PC-3 (cell line): ENCODE measurements around the gene DENND5B.

Experiments used
- CTCF ChIP-seq: fragments of 300-600 bp; sonication (generic); conservative IDR thresholded peaks from 2 replicates; pipeline ENCODE4 v1.5.1; 2017; ENCODE audit warnings: antibody characterized with exemption, low read depth, mild to moderate bottlenecking, low read length
- EZH2 ChIP-seq: fragments of 300-600 bp; sonication (generic); IDR thresholded peaks from one replicate; pipeline ENCODE4 v1.6.1; 2017; ENCODE audit warnings: antibody characterized with exemption, mild to moderate bottlenecking, low read length; ENCODE audit not compliant: unreplicated experiment
- EZH2phosphoT487 ChIP-seq: fragments of 300-600 bp; sonication (generic); IDR thresholded peaks from 2 replicates; pipeline ENCODE4 v1.6.1; 2018; ENCODE audit warnings: mild to moderate bottlenecking, antibody characterized with exemption, low read length, borderline replicate concordance

- TF ChIP-seq CTCF (no peak), EZH2 (no peak), EZH2phosphoT487 (no peak)
Observed at GRCh38 chr12:31603546-31604009, 12.6 kb upstream of the DENND5B start.
